Naive thymus-derived CD4-positive, alpha-beta T cell (primary cell): ENCODE results near the gene CCDC27. TPM values are rescaled to one million over a fixed set of nuclear protein-coding genes. Genes with fewer than 3 reads are reported as not detected.

ENCODE experiments used
- ATAC-seq: fragments of 150-1000 bp; cut with Tn5 transposase; 2 replicates; pipeline ENCODE4 v1.10.0; 2021; ENCODE audit warnings: mild to moderate bottlenecking, moderate library complexity
- CTCF ChIA-PET: fragments of 350-600 bp; sonication (Branson Sonifier 250); formaldehyde crosslinking; loops from one replicate; lab custom pipeline; 2021; ENCODE audit warnings: antibody characterized with exemption; lab: Charles Lee
- POLR2A ChIA-PET: fragments of 350-600 bp; sonication (Branson Sonifier 250); formaldehyde crosslinking; loops from one replicate; lab custom pipeline; 2021; ENCODE audit warnings: antibody characterized with exemption, inconsistent platforms; lab: Charles Lee
- DNase-seq, 9 donors: peaks; one replicate each; pipeline versions ENCODE4 v3.0.0 to v3.0.0-alpha.2; 2020 to 2022; ENCODE audit warnings: mixed read lengths in 1 of 9
- H3K27ac ChIP-seq: one replicate; pipeline ENCODE4 v1.7.0; 2013; ENCODE audit warnings: mild to moderate bottlenecking, low read depth, low read length, moderate library complexity
- H3K27me3 ChIP-seq, 2 donors: one replicate each; pipeline ENCODE4 v1.7.0; 2013; ENCODE audit warnings: low read length in 2 of 2, mild to moderate bottlenecking in 2 of 2, moderate library complexity in 2 of 2; ENCODE audit not compliant: control insufficient read depth in 2 of 2, insufficient read depth in 2 of 2
- H3K36me3 ChIP-seq, 3 experiments: 1 replicate in 2 of 3; 2 replicates in 1 of 3; pipeline ENCODE4 v1.7.0; 2013; ENCODE audit warnings: low read length in 3 of 3, mild to moderate bottlenecking in 3 of 3, moderate library complexity in 1 of 3; ENCODE audit not compliant: insufficient read depth in 3 of 3, control insufficient read depth in 2 of 3
- H3K4me1 ChIP-seq, 2 donors: one replicate each; pipeline ENCODE4 v1.7.0; 2013; ENCODE audit warnings: low read length in 2 of 2, mild to moderate bottlenecking in 2 of 2, moderate library complexity in 1 of 2; ENCODE audit not compliant: control insufficient read depth in 2 of 2, insufficient read depth in 2 of 2
- H3K4me3 ChIP-seq: 2 replicates; pipeline ENCODE4 v1.7.0; 2013; ENCODE audit warnings: mild to moderate bottlenecking, low read length
- H3K9me3 ChIP-seq, 3 experiments: 1 replicate in 2 of 3; 2 replicates in 1 of 3; pipeline ENCODE4 v1.7.0; 2013; ENCODE audit warnings: low read length in 3 of 3; ENCODE audit not compliant: control insufficient read depth in 2 of 3
- H3K27ac Mint-ChIP-seq, 9 donors: one replicate each; pipeline ENCODE4 v1.8.0; 2020 to 2022; ENCODE audit warnings: mixed read lengths in 9 of 9, mild to moderate bottlenecking in 8 of 9, moderate library complexity in 5 of 9, inconsistent platforms in 2 of 9
- H3K27me3 Mint-ChIP-seq, 5 donors: one replicate each; pipeline ENCODE4 v1.8.0; 2021 to 2022; ENCODE audit warnings: mixed read lengths in 5 of 5, mild to moderate bottlenecking in 1 of 5
- H3K36me3 Mint-ChIP-seq, 5 donors: one replicate each; pipeline ENCODE4 v1.8.0; 2020 to 2022; ENCODE audit warnings: mixed read lengths in 5 of 5, mild to moderate bottlenecking in 3 of 5, inconsistent platforms in 1 of 5
- H3K4me1 Mint-ChIP-seq, 7 donors: one replicate each; pipeline ENCODE4 v1.8.0; 2020 to 2022; ENCODE audit warnings: mixed read lengths in 7 of 7, mild to moderate bottlenecking in 3 of 7, inconsistent platforms in 1 of 7
- H3K4me3 Mint-ChIP-seq, 10 donors: one replicate each; pipeline ENCODE4 v1.8.0; 2020 to 2022; ENCODE audit warnings: mild to moderate bottlenecking in 10 of 10, mixed read lengths in 10 of 10, moderate library complexity in 6 of 10, inconsistent platforms in 2 of 10
- H3K9me3 Mint-ChIP-seq, 11 donors: one replicate each; pipeline ENCODE4 v1.8.0; 2020 to 2022; ENCODE audit warnings: mixed read lengths in 11 of 11, mild to moderate bottlenecking in 4 of 11, inconsistent platforms in 1 of 11, moderate library complexity in 1 of 11
- intact Hi-C, 2 donors: fragments of 100-400 bp; cut with micrococcal nuclease; formaldehyde crosslinking; loops; one replicate each; pipeline ENCODE4 v1.15.1; 2023
- polyA plus RNA-seq, 2 donors: library from polyadenylated mRNA; unstranded; fragments of 300-500 nt; fragmentation: Illumina TruSeq; gene quantifications; one replicate each; pipeline ENCODE4 v1.2.3, GENCODE V29; 2021
- total RNA-seq, 6 experiments: library from RNA in 5 of 6; stranded (reverse) in 5 of 6; gene quantifications; 1 replicate in 5 of 6; 2 replicates in 1 of 6; pipeline ENCODE4 v1.2.3 and lab custom pipeline; 2021 to 2026

Gene CCDC27
- total and polyA plus RNA-seq, 7 experiments from 2014 or later = not detected

GRCh38 chr1:3778590-3779264, 26.5 kb downstream of the CCDC27 start:
- Histone ChIP-seq H3K9me3 (no peaks in the 10 kb centered on the region), H3K36me3 (peaks cover 15 to 56% (median 17%) of the 10 kb centered on the region in 3 experiments), H3K4me3 (no peak overlapping the region), H3K4me1 (no peaks in the 10 kb centered on the region), H3K27ac (no peak overlapping the region), H3K27me3 (no peaks in the 10 kb centered on the region)
- H3K27me3 Mint-ChIP-seq = no peaks in the 10 kb centered on the region
- peaks cover 7 to 33% (median 8%) of the 10 kb centered on the region in 5 donors for H3K36me3 Mint-ChIP-seq
- peaks cover 0 to 7% (median 3%) of the 10 kb centered on the region in 7 donors for H3K4me1 Mint-ChIP-seq
- intact Hi-C loops = loop anchor here in 1 of 2 donors (10.0 kb wide), 1 partner anchor 154 kb away; the partner anchor contains the start of gene TPRG1L
- DNase-seq (no peak), ATAC-seq (no peak)
- H3K9me3 Mint-ChIP-seq = no peaks in the 10 kb centered on the region
- no peak overlapping the region for H3K4me3 Mint-ChIP-seq
- H3K27ac Mint-ChIP-seq = no peak overlapping the region
- ChIA-PET POLR2A (interaction anchor here (1.5 kb wide), 1 partner anchor 24 kb away, joined by 3 read pairs; no protein-coding TSS in a partner anchor), CTCF (interaction anchor here (0.5 kb wide), 1 partner anchor 269 kb away, joined by 3 read pairs; no protein-coding TSS in a partner anchor)

DNA sequence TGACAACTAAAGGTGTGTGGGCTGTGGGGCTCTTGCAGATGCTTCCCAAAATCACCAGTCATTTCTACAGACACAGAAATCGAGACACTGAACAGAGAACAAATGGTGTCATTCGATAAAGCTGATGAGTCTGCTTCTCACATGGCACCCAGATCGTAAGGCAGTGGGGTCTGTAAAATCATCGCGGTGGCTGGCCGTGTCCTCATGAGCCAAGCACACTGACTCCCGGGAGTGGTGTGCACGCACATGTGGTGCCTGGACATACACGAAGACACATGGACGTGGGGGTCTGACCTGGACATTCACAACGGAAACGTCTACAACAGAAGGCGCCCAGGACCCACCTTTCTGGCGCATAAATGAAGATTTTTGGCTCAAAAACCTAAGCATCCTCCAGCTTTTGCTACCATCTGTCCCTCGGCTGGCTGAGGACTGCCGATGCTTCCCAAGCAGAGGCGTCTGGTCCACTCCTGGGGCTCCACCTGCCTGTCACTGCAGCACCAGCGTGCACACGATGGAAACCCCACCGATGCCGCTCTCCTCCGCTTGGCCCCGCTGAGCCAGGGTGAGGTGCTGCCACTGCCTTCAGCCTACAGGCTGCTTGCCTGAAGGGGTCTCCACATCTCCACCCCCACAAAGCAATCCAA, 27.1 kb downstream of the CCDC27 start:
- ATAC-seq (no peak), DNase-seq (no peak)
- Histone ChIP-seq H3K9me3 (no peaks in the 10 kb centered on the region), H3K36me3 (peaks cover 15 to 62% (median 17%) of the 10 kb centered on the region in 3 experiments), H3K4me3 (no peak overlapping the region), H3K4me1 (no peaks in the 10 kb centered on the region), H3K27me3 (no peaks in the 10 kb centered on the region), H3K27ac (no peak overlapping the region)
- Mint-ChIP-seq H3K4me3 (no peak overlapping the region), H3K36me3 (peaks cover 7 to 40% (median 8%) of the 10 kb centered on the region in 5 donors), H3K4me1 (peaks cover 0 to 7% (median 3%) of the 10 kb centered on the region in 7 donors), H3K9me3 (no peaks in the 10 kb centered on the region), H3K27me3 (no peaks in the 10 kb centered on the region), H3K27ac (peak overlapping the region in 1 of 9 donors; percentile 30)
- CTCF ChIA-PET = no interaction called here
- intact Hi-C loops = loop anchor here in 1 of 2 donors (10.0 kb wide), 1 partner anchor 155 kb away; the partner anchor contains the start of gene TPRG1L
- POLR2A ChIA-PET = interaction anchor here (1.5 kb wide), 1 partner anchor 23 kb away, joined by 3 read pairs; no protein-coding TSS in a partner anchor

DNA sequence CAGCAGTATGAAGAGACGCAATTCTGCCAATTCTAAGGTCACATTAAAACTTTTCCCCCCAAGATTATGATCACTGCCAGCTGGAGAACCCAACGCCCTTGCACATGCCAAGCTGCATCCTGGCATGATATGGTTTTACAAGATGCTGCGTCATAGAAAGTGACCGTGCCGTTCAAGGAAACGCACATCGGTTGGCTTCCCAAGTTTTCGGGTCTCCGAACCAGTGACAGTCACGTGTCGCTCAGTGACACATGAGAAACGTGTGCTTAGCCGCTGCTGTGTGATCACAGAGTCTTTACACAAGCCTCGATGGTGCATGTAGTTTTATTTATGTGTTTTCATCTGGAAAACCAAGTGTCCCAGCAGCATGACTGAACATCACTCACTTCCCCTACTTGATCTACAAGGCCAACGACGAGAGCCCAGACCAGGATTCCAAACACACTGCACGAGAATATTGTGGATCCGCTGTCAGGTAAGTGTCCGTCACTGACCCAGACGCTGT, 27.7 kb downstream of the CCDC27 start:
- Histone ChIP-seq H3K36me3 (peaks cover 15 to 68% (median 17%) of the 10 kb centered on the region in 3 experiments), H3K4me1 (no peaks in the 10 kb centered on the region), H3K4me3 (no peak overlapping the region), H3K9me3 (no peaks in the 10 kb centered on the region), H3K27ac (no peak overlapping the region), H3K27me3 (no peaks in the 10 kb centered on the region)
- H3K4me1 Mint-ChIP-seq = peaks cover 0 to 6% (median 3%) of the 10 kb centered on the region in 7 donors
- intact Hi-C loops = loop anchor here in 1 of 2 donors (10.0 kb wide), 1 partner anchor 155 kb away; the partner anchor contains the start of gene TPRG1L
- ATAC-seq = no peak
- H3K36me3 Mint-ChIP-seq = peaks cover 7 to 43% (median 8%) of the 10 kb centered on the region in 5 donors
- peak overlapping the region in 1 of 9 donors; percentile 65 for H3K27ac Mint-ChIP-seq
- no peaks in the 10 kb centered on the region for H3K27me3 Mint-ChIP-seq
- CTCF ChIA-PET = no interaction called here
- POLR2A ChIA-PET = interaction anchor here (1.5 kb wide), 1 partner anchor 22 kb away, joined by 3 read pairs; no protein-coding TSS in a partner anchor
- DNase-seq = no peak
- H3K9me3 Mint-ChIP-seq = no peaks in the 10 kb centered on the region
- H3K4me3 Mint-ChIP-seq = no peak overlapping the region

GRCh38 chr1:3780901-3781300, 28.7 kb downstream of the CCDC27 start:
- no peak overlapping the region for H3K4me3 ChIP-seq
- no peak for DNase-seq
- H3K4me1 ChIP-seq = no peaks in the 10 kb centered on the region
- no peaks in the 10 kb centered on the region for H3K9me3 ChIP-seq
- H3K4me3 Mint-ChIP-seq = no peak overlapping the region
- ATAC-seq = no peak
- peaks cover 7 to 49% (median 12%) of the 10 kb centered on the region in 5 donors for H3K36me3 Mint-ChIP-seq
- CTCF ChIA-PET = no interaction called here
- POLR2A ChIA-PET = no interaction called here
- H3K27ac ChIP-seq = no peak overlapping the region
- H3K27ac Mint-ChIP-seq = no peak overlapping the region
- peaks cover 15 to 78% (median 17%) of the 10 kb centered on the region in 3 experiments for H3K36me3 ChIP-seq
- no peaks in the 10 kb centered on the region for H3K9me3 Mint-ChIP-seq
- no peaks in the 10 kb centered on the region for H3K27me3 ChIP-seq
- peaks cover 0 to 2% (median under 1%) of the 10 kb centered on the region in 7 donors for H3K4me1 Mint-ChIP-seq
- intact Hi-C loops = no loop called here
- no peaks in the 10 kb centered on the region for H3K27me3 Mint-ChIP-seq

DNA sequence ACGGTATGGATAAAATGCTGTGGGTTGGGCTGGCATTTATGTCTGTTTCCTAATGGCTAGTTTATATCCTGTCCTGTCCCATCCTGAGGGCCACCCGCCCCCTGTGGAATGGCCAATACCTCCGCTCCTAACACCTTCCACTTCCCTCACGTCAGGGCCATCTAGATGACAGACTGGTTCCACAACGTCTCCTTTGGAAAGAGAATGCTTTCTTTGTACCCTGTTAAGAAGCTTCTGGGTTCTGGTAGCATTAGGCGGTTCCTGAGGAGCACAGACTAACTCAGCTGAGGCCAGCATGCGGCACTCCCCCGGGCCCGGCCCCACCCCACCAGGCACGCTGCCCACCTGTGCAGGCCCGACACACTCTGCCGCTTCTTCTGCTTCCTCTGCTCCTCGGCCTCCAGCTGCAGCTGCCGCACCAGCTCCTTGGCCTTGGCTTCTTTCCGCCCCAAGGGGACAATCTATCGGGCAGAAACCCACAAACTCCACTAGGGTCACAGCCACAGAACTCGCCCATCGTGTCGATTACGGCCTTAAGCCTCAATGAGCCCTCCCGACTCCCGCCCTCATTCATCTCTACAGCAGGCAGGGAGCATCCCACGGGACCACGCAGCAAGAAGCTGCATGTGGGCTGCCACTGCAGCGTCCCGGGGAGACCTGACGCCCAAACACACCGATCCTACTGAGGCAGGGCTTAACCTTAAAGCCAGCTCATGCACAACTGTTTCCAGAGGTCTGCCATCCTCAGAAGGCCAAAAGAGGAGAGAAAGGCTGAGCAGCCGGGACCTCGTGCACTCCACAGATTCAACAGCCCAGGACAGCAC, 31.6 kb downstream of the CCDC27 start:
- no peak overlapping the region for H3K4me3 Mint-ChIP-seq
- H3K27ac Mint-ChIP-seq = no peak overlapping the region
- intact Hi-C loops = no loop called here
- H3K27ac ChIP-seq = no peak overlapping the region
- no peak overlapping the region for H3K4me3 ChIP-seq
- peaks cover 5 to 15% (median 6%) of the 10 kb centered on the region in 7 donors for H3K4me1 Mint-ChIP-seq
- H3K9me3 ChIP-seq = no peaks in the 10 kb centered on the region
- no peaks in the 10 kb centered on the region for H3K27me3 Mint-ChIP-seq
- DNase-seq (no peak), ATAC-seq (no peak)
- ChIA-PET POLR2A (no interaction called here), CTCF (no interaction called here)
- peaks cover 0 to 15% of the 10 kb centered on the region in 2 donors for H3K4me1 ChIP-seq
- peaks cover 7 to 56% (median 12%) of the 10 kb centered on the region in 5 donors for H3K36me3 Mint-ChIP-seq
- H3K27me3 ChIP-seq = no peaks in the 10 kb centered on the region
- peaks cover 15 to 100% (median 17%) of the 10 kb centered on the region in 3 experiments for H3K36me3 ChIP-seq
- no peaks in the 10 kb centered on the region for H3K9me3 Mint-ChIP-seq

- Histone ChIP-seq H3K4me3 (no peak overlapping the region), H3K27ac (no peak overlapping the region), H3K9me3 (no peaks in the 10 kb centered on the region), H3K36me3 (peaks cover 15 to 100% (median 17%) of the 10 kb centered on the region in 3 experiments), H3K4me1 (peaks cover 0 to 15% of the 10 kb centered on the region in 2 donors), H3K27me3 (no peaks in the 10 kb centered on the region)
- ChIA-PET CTCF (no interaction called here), POLR2A (no interaction called here)
- intact Hi-C loops = no loop called here
- H3K27me3 Mint-ChIP-seq = no peaks in the 10 kb centered on the region
- DNase-seq (no peak), ATAC-seq (no peak)
- no peaks in the 10 kb centered on the region for H3K9me3 Mint-ChIP-seq
- peaks cover 5 to 19% (median 9%) of the 10 kb centered on the region in 7 donors for H3K4me1 Mint-ChIP-seq
- no peak overlapping the region for H3K4me3 Mint-ChIP-seq
- peaks cover 5 to 47% (median 6%) of the 10 kb centered on the region in 5 donors for H3K36me3 Mint-ChIP-seq
- H3K27ac Mint-ChIP-seq = no peak overlapping the region
These were observed 32.8 kb downstream of the CCDC27 start for GRCh38 chr1:3785045-3785444.
